Activated CD4-positive, CD25-positive, alpha-beta regulatory T cell (primary cell): ENCODE measurements around the gene MUC12.
"Not testable (repeated sequence)": the region's sequence is repeated elsewhere in the genome, so short reads cannot be mapped to it uniquely, and the experiment has no call there.

Experiments used
- DNase-seq, 4 experiments: peaks; one replicate each; lab custom pipeline; 2025; lab: John Stamatoyannopoulos, UW

MUC12 gene

DNA sequence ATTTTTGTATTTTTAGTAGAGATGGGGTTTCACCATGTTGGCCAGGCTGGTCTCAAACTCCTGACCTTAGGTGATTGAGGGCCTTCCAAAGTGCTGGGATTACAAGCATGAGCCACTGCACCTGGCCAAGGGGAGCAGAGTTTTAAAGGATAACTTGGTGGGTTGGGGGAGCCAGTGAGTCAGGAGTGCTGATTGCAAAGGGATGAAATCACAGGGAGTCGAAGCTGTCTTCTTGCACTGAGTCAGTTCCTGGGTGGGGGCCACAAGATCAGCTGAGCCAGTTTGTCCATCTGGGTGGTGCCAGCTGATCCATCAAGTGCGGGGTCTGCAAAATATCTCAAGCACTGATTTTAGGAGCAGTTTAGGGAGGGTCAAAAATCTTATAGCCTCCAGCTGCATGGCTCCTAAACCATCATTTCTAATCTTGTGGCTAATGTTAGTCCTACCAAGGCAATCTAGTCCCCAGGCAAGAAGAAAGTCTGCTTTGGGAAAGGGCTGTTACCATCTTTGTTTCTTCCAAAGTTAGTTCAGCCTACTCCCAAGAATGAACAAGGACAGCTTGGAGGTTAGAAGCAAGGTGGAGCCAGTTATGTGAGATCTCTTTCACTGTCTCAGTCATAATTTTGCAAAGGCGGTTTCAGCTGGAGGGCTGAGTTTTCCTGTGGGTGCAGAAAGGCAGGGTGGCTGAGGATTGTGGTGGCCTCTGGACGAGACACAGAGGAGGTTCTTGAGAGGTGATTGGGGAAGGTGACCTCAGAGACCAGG is 15.8 kb downstream of the MUC12 start:
- not testable (repeated sequence) for DNase-seq

DNA sequence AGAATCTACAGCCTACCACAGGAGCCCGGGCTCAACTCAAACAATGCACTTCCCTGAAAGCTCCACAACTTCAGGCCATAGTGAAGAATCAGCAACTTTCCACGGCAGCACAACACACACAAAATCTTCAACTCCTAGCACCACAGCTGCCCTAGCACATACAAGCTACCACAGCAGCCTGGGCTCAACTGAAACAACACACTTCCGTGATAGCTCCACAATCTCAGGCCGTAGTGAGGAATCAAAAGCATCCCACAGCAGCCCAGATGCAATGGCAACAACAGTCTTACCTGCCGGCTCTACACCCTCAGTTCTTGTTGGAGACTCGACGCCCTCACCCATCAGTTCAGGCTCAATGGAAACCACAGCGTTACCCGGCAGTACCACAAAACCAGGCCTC is 22.3 kb downstream of the MUC12 start:
- no peak for DNase-seq

DNA sequence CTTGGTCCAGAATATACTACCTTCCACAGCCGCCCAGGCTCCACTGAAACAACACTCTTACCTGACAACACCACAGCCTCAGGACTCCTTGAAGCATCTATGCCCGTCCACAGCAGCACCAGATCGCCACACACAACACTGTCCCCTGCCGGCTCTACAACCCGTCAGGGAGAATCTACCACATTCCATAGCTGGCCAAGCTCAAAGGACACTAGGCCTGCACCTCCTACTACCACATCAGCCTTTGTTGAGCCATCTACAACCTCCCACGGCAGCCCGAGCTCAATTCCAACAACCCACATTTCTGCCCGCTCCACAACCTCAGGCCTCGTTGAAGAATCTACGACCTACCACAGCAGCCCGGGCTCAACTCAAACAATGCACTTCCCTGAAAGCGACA is 22.9 kb downstream of the MUC12 start:
- DNase-seq = not testable (repeated sequence)

DNA sequence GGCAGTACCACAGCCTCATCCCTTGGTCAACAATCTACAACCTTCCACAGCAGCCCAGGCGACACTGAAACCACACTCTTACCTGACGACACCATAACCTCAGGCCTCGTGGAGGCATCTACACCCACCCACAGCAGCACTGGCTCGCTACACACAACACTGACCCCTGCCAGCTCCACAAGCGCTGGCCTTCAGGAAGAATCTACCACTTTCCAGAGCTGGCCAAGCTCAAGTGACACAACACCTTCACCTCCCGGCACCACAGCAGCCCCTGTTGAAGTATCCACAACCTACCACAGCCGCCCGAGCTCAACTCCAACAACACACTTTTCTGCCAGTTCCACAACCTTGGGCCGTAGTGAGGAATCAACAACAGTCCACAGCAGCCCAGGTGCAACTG is 25.3 kb downstream of the MUC12 start:
- DNase-seq = not testable (repeated sequence)

DNA sequence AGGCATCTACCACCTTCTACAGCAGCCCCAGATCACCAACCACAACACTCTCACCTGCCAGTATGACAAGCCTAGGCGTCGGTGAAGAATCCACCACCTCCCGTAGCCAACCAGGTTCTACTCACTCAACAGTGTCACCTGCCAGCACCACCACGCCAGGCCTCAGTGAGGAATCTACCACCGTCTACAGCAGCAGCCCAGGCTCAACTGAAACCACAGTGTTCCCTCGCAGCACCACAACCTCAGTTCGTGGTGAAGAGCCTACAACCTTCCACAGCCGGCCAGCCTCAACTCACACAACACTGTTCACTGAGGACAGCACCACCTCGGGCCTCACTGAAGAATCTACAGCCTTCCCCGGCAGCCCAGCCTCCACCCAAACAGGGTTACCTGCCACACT is 29.2 kb downstream of the MUC12 start:
- DNase-seq = not testable (repeated sequence)

DNA sequence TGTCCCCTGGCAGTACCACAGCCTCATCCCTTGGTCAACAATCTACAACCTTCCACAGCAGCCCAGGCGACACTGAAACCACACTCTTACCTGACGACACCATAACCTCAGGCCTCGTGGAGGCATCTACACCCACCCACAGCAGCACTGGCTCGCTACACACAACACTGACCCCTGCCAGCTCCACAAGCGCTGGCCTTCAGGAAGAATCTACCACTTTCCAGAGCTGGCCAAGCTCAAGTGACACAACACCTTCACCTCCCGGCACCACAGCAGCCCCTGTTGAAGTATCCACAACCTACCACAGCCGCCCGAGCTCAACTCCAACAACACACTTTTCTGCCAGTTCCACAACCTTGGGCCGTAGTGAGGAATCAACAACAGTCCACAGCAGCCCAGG is 30.0 kb downstream of the MUC12 start:
- not testable (repeated sequence) for DNase-seq

DNA sequence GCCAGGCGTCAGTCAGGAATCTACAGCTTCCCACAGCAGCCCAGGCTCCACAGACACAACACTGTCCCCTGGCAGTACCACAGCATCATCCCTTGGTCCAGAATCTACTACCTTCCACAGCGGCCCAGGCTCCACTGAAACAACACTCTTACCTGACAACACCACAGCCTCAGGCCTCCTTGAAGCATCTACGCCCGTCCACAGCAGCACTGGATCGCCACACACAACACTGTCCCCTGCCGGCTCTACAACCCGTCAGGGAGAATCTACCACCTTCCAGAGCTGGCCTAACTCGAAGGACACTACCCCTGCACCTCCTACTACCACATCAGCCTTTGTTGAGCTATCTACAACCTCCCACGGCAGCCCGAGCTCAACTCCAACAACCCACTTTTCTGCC is 30.7 kb downstream of the MUC12 start:
- not testable (repeated sequence) for DNase-seq

GRCh38 chr7:101002333-101002732 is 33.0 kb downstream of the MUC12 start:
- not testable (repeated sequence) for DNase-seq

GRCh38 chr7:101007361-101007760 is 38.0 kb downstream of the MUC12 start:
- DNase-seq = not testable (repeated sequence)

DNA sequence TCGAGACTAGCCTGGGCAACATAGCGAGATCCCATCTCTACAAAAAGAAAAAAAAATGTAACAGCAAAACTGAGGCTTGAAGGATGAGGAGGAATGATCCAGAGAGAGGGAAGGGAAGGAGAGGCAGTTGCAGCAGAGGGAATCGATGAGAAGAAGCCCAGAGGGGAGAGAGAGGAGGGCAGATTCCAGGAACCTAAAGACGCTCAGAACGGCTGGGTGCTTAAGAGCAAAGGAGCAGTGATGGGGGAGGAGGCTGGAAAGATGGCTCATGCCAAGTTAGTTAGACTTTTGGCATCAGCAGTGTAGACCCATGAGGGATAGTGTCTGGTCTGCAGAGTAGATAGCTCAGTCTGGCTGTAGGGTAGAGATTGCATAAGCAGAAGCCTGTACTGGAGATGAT is 40.3 kb downstream of the MUC12 start:
- DNase-seq = no peak

DNA sequence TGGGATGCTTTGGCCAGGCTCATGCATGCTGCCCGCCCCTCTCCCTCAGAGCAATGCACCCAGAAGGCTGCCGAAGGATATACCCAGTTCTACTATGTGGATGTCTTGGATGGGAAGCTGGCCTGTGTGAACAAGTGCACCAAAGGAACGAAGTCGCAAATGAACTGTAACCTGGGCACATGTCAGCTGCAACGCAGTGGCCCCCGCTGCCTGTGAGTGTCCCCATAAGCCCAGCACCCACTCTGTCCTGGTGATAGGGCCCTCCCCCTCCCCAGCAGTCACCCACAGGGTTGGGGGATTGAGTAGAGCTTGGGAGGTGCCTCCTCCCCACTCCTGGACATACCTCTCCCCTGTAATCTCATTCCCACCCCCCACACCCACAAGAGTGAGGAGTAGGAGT is 43.6 kb downstream of the MUC12 start:
- DNase-seq = no peak

GRCh38 chr7:101015626-101016025 is 46.3 kb downstream of the MUC12 start:
- DNase-seq = no peak

DNA sequence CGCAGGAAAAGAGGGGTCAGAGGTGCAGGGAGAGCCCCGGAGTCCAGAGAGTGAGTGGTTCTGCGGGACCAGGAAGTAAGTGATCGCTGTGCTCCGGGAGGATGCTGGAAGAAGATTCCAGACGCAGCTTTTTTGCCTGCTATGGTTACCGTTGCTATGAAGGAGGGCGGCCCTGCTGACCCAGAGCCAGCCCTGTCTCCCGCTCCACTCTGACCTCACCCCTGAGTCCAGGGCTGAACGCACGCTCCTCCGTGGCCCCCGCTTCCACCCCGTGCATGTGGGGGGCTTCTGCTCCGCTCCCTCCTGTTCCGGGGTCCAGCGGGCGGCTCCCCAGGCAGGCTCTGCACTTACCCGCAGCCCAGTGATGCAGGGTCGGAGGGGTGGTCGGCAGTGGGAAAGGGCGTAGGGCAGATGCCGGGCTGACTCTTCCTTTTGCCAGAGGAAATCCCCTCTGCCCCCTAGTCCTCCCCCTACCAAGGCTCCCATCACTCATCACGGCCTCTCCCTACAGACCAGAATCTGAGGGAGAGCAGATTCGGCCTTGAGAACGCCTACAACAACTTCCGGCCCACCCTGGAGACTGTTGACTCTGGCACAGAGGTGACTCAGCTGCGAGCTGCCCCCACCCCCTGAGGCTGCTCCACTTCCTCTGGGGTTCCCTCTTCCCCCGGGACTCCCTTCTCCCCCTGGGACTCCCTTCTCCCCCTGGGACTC is 47.9 kb downstream of the MUC12 start:
- peak; percentile 36 to 73 (median 52) for DNase-seq

GRCh38 chr7:101018271-101019167 is 49.2 kb downstream of the MUC12 start:
- DNase-seq = no peak

- DNase-seq = no peak
These were observed 51.1 kb downstream of the MUC12 start for GRCh38 chr7:101020444-101020843.

- no peak for DNase-seq
These were observed 52.3 kb downstream of the MUC12 start for GRCh38 chr7:101021703-101022102.

DNA sequence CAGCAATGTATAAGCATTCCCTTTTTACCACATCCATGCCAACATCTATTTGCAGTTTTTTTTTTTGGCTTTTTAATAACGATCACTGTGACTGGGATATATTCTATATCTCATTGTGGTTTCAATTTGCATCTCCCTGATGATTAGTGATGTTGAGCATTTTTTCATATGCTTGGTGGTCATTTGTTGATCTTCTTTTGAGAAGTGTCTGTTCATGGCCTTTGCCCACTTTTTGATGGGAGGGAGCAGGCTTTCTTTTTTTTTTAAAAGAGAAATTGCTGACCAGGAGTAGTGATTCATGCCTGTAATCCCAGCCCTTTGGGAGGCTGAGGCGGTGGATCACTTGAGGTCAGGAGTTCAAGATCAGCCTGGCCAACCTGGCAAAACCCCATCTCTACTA is 54.5 kb downstream of the MUC12 start:
- no peak for DNase-seq

DNA sequence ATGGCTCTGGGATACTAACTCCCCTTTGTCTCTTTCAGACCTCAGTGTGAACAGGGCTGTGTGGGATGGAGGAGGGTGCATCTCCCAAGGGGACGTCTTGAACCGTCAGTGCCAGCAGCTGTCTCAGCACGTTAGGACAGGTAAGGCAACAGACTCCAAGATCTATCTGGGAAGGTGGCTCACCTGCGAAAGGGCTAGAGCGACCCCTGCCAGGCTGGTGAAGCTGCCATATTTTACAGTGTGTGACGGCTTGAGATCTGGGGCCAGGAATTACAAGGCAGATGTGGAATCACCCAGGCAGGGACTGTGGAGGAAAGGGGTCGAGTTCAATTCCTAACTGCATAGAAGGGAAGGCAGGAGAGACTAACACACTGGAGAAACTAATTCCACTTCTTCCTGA is 61.7 kb downstream of the MUC12 start:
- DNase-seq = no peak

- DNase-seq = no peak
These were observed 66.6 kb downstream of the MUC12 start for GRCh38 chr7:101035941-101036340.

DNA sequence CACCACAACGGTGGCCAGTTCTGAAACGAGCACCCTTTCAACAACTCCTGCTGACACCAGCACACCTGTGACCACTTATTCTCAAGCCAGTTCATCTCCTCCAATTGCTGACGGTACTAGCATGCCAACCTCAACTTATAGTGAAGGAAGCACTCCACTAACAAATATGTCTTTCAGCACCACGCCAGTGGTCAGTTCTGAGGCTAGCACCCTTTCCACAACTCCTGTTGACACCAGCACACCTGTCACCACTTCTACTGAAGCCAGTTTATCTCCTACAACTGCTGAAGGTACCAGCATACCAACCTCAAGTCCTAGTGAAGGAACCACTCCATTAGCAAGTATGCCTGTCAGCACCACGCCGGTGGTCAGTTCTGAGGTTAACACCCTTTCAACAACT is 71.9 kb downstream of the MUC12 start:
- DNase-seq = not testable (repeated sequence)

DNA sequence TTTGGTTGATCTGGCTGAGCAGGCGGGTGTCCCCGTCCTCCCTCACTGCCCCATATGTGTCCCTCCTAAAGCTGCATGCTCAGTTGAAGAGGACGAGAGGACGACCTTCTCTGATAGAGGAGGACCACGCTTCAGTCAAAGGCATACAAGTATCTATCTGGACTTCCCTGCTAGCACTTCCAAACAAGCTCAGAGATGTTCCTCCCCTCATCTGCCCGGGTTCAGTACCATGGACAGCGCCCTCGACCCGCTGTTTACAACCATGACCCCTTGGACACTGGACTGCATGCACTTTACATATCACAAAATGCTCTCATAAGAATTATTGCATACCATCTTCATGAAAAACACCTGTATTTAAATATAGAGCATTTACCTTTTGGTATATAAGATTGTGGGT is 89.0 kb downstream of the MUC12 start:
- peak in 3 of 4 experiments; percentile 5 to 27 (median 12) for DNase-seq

DNA sequence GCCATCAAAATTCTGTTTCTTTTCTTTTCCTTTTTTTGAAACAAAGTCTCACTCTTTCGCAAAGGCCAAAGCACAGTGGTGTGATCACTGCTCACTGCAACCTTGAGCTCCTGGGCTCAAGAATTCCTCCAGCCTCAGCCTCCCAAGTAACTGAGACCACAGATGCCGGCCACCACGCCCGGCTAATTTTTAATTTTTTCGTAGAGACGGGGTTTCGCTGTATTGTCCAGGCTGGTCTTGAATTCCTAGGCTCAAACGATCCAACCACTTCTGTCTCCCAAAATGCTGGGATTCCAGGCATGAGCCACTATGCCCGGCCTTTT is 90.2 kb downstream of the MUC12 start:
- DNase-seq = no peak

DNA sequence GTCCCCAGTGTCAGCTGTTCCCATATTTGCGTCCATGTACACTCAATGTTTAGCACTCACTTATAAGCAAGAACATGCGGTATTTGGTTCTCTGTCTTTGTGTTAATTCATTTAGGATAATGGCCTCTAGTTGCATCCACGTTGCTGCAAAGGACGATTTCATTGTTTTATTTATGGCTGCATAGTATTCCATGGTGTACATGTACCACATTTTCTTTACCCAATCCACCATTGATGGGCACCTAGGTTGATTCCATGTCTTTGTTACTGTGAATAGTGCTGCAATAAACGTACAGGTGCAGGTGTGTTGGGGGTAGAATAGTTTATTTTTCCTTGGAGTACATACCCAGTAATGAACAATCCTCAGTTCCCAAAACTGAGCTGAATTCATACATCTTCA is 91.6 kb downstream of the MUC12 start:
- DNase-seq = no peak
